GM23338 (cell line): ENCODE measurements around the gene REG3A. TPM values are rescaled to one million over a fixed set of nuclear protein-coding genes. Genes with fewer than 3 reads are reported as not detected.

Source experiments
- ATAC-seq: fragments of 200-7000 bp; cut with Tn5 transposase; 3 replicates; pipeline ENCODE4 v1.9.1; 2020
- DNase-seq: peaks from one replicate; pipeline ENCODE4 v3.0.0-alpha.2; 2015; ENCODE audit warnings: low spot score
- H2AFZ ChIP-seq: fragments of 200-600 bp; sonication (generic); 2 replicates; pipeline ENCODE4 v1.8.0; 2016; ENCODE audit warnings: antibody characterized with exemption, mild to moderate bottlenecking, moderate library complexity
- H3F3A ChIP-seq: fragments of 200-600 bp; sonication (generic); replicated peaks from 2 replicates; pipeline ENCODE4 v1.8.0; 2017; ENCODE audit warnings: antibody characterized with exemption, mixed run types, low read depth
- H3K27ac ChIP-seq: fragments of 200-600 bp; sonication (generic); 2 replicates; pipeline ENCODE4 v1.6.1; 2016; ENCODE audit warnings: low read depth
- H3K27me3 ChIP-seq: fragments of 200-600 bp; sonication (generic); 2 replicates; pipeline ENCODE4 v1.8.0; 2016; ENCODE audit warnings: mild to moderate bottlenecking, mixed run types, moderate library complexity; ENCODE audit not compliant: insufficient read depth
- H3K36me3 ChIP-seq: fragments of 200-600 bp; sonication (generic); 2 replicates; pipeline ENCODE4 v1.8.0; 2016; ENCODE audit warnings: mild to moderate bottlenecking; ENCODE audit not compliant: insufficient read depth
- H3K4me1 ChIP-seq: fragments of 200-600 bp; sonication (generic); 2 replicates; pipeline ENCODE4 v1.8.0; 2016; ENCODE audit warnings: mild to moderate bottlenecking, moderate library complexity; ENCODE audit not compliant: insufficient read depth
- H3K4me2 ChIP-seq: fragments of 200-600 bp; sonication (generic); 2 replicates; pipeline ENCODE4 v1.7.1; 2017; ENCODE audit warnings: mixed run types
- H3K4me3 ChIP-seq: fragments of 200-600 bp; sonication (generic); 2 replicates; pipeline ENCODE4 v1.6.1; 2016; ENCODE audit warnings: mixed run types
- H3K79me2 ChIP-seq: fragments of 200-600 bp; sonication (generic); replicated peaks from 2 replicates; pipeline ENCODE4 v1.8.0; 2017; ENCODE audit warnings: mild to moderate bottlenecking; ENCODE audit not compliant: insufficient read depth
- H3K9me2 ChIP-seq: fragments of 200-600 bp; sonication (generic); 2 replicates; pipeline ENCODE4 v1.8.0; 2017; ENCODE audit not compliant: insufficient read depth
- H4K20me1 ChIP-seq: fragments of 200-600 bp; sonication (generic); replicated peaks from 2 replicates; pipeline ENCODE4 v1.8.0; 2017; ENCODE audit warnings: mild to moderate bottlenecking; ENCODE audit not compliant: insufficient read depth
- H3K27ac Mint-ChIP-seq: 2 replicates; pipeline ENCODE4 v1.8.0; 2020; ENCODE audit warnings: inconsistent platforms, mild to moderate bottlenecking, moderate library complexity, mixed read lengths
- H3K27me3 Mint-ChIP-seq: 3 replicates; pipeline ENCODE4 v1.8.0; 2022; ENCODE audit warnings: low read depth, mild to moderate bottlenecking, moderate library complexity, mixed read lengths, inconsistent platforms; ENCODE audit not compliant: insufficient read depth, poor library complexity
- H3K36me3 Mint-ChIP-seq: 3 replicates; pipeline ENCODE4 v1.8.0; 2021; ENCODE audit warnings: low read depth, mild to moderate bottlenecking, inconsistent platforms, moderate library complexity, mixed read lengths
- H3K4me1 Mint-ChIP-seq: 3 replicates; pipeline ENCODE4 v1.8.0; 2020; ENCODE audit warnings: mild to moderate bottlenecking, inconsistent platforms, mixed read lengths
- H3K4me3 Mint-ChIP-seq: 3 replicates; pipeline ENCODE4 v1.8.0; 2021; ENCODE audit warnings: moderate library complexity, mild to moderate bottlenecking, inconsistent platforms, mixed read lengths
- H3K9me3 Mint-ChIP-seq: 3 replicates; pipeline ENCODE4 v1.8.0; 2020; ENCODE audit warnings: moderate library complexity, mild to moderate bottlenecking, inconsistent platforms, mixed read lengths
- EZH2 ChIP-seq: fragments of 200-600 bp; sonication (generic); IDR thresholded peaks from one replicate; pipeline ENCODE4 v1.8.0; 2017; ENCODE audit warnings: antibody characterized with exemption, mild to moderate bottlenecking, low read depth; ENCODE audit not compliant: unreplicated experiment
- EZH2phosphoT487 ChIP-seq: fragments of 200-600 bp; sonication (generic); IDR thresholded peaks from one replicate; pipeline ENCODE4 v1.8.1; 2018; ENCODE audit warnings: antibody characterized with exemption; ENCODE audit not compliant: unreplicated experiment
- JUNB ChIP-seq: IDR thresholded peaks from one replicate; pipeline ENCODE4 v1.6.1; 2016; ENCODE audit warnings: antibody characterized with exemption; ENCODE audit not compliant: unreplicated experiment
- NANOG ChIP-seq: IDR thresholded peaks from 2 replicates; pipeline ENCODE4 v1.6.1; 2016; ENCODE audit warnings: antibody characterized with exemption, borderline replicate concordance
- REST ChIP-seq: IDR thresholded peaks from one replicate; pipeline ENCODE4 v1.6.1; 2018; ENCODE audit warnings: antibody characterized with exemption; ENCODE audit not compliant: unreplicated experiment
- STAT1 ChIP-seq: IDR thresholded peaks from one replicate; pipeline ENCODE4 v1.6.1; 2016; ENCODE audit warnings: antibody characterized with exemption; ENCODE audit not compliant: unreplicated experiment
- ZNF331 ChIP-seq: fragments of 250-450 bp; sonication (Bioruptor Pico); IDR thresholded peaks from 2 replicates; pipeline ENCODE4 v1.5.0; 2020; ENCODE audit warnings: low read depth, mild to moderate bottlenecking, moderate library complexity
- ZNF462 ChIP-seq: fragments of 250-450 bp; sonication (Bioruptor Pico); IDR thresholded peaks from 2 replicates; pipeline ENCODE4 v1.5.0; 2020; ENCODE audit warnings: mild to moderate bottlenecking, moderate library complexity
- polyA plus RNA-seq: library from polyadenylated mRNA; unstranded; fragments of >200 nt; fragmentation: Nextera tagmentation; extraction: Ambion mirVana; gene quantifications from 2 replicates; pipeline ENCODE4 v1.2.1, GENCODE V29; 2016
- total RNA-seq: library from RNA; depleted of rRNA; stranded (reverse); fragments of >200 nt; shearing (Covaris generic); gene quantifications from 2 replicates; pipeline ENCODE4 v1.2.3, GENCODE V29; 2014

Gene REG3A
- total and polyA plus RNA-seq, 2 experiments from 2014 or later = not detected

- no peak overlapping the region for H3K4me3 ChIP-seq
- H3K27me3 Mint-ChIP-seq = no peaks in the 10 kb centered on the region
- H4K20me1 ChIP-seq = no peaks in the 10 kb centered on the region
- H3K4me1 ChIP-seq = no peaks in the 10 kb centered on the region
- H3K27me3 ChIP-seq = no peaks in the 10 kb centered on the region
- no peaks in the 10 kb centered on the region for H3K36me3 Mint-ChIP-seq
- H2AFZ ChIP-seq = no peak overlapping the region
- H3K9me2 ChIP-seq = peaks cover 16% of the 10 kb centered on the region
- no peaks in the 10 kb centered on the region; the same call in 2 of the 3 replicates for H3K9me3 Mint-ChIP-seq
- H3K27ac Mint-ChIP-seq = no peak overlapping the region
- H3K4me2 ChIP-seq = no peak overlapping the region
- no peaks in the 10 kb centered on the region for H3K4me1 Mint-ChIP-seq
- TF ChIP-seq REST = no peak
- TF ChIP-seq NANOG = no peak
- TF ChIP-seq EZH2 = no peak
- TF ChIP-seq ZNF462 = no peak
- no peak for TF ChIP-seq ZNF331 (CRISPR knock-in tag)
- TF ChIP-seq JUNB = no peak
- TF ChIP-seq STAT1 = no peak
- no peak for TF ChIP-seq EZH2phosphoT487
- ATAC-seq (no peak), DNase-seq (no peak)
- H3K36me3 ChIP-seq = no peaks in the 10 kb centered on the region
- H3K79me2 ChIP-seq = no peaks in the 10 kb centered on the region
- H3K27ac ChIP-seq = no peak overlapping the region
- H3F3A ChIP-seq = no peaks in the 10 kb centered on the region
- no peak overlapping the region for H3K4me3 Mint-ChIP-seq
Observed at GRCh38 chr2:79155826-79156476, 3.6 kb downstream of the REG3A start.
